ENCODE results near the gene BMI1.
A peak's percentile ranks its signal among the peaks of the same experiment; 100 is the strongest.

Gene BMI1

DNA sequence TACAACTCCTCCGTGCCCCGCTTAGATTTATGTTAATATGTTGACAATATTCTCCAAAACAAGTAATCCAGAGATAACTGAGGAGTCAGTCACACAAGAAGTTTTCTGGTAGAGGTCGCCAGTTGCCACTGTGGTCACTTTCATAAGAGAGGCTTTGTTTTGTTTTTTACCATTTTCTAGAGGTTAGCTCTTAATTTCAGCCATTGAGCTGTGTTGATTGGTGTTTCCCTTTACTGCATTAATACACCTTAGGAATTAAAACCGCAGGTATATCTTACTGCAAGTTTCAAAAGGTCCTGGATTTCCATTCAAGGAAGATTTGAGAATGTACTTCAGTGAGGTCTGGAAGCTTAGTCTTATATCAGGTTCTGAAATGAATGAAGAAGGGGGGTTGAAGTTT lies 3.5 kb downstream of the BMI1 start:
- Histone ChIP-seq H3K4me3 (replicated peaks; ENCODE audit: low read depth, low read length) (peak overlapping the region; percentile 68; the same call in 1 of the 2 replicates), H3K36me3 (ENCODE audit: control insufficient read depth, insufficient read depth, low read length) (no peaks in the 10 kb centered on the region), H3K27me3 (replicated peaks; ENCODE audit: control insufficient read depth, insufficient read depth, low read length) (no peaks in the 10 kb centered on the region)
- TF ChIP-seq, protein P1, sequence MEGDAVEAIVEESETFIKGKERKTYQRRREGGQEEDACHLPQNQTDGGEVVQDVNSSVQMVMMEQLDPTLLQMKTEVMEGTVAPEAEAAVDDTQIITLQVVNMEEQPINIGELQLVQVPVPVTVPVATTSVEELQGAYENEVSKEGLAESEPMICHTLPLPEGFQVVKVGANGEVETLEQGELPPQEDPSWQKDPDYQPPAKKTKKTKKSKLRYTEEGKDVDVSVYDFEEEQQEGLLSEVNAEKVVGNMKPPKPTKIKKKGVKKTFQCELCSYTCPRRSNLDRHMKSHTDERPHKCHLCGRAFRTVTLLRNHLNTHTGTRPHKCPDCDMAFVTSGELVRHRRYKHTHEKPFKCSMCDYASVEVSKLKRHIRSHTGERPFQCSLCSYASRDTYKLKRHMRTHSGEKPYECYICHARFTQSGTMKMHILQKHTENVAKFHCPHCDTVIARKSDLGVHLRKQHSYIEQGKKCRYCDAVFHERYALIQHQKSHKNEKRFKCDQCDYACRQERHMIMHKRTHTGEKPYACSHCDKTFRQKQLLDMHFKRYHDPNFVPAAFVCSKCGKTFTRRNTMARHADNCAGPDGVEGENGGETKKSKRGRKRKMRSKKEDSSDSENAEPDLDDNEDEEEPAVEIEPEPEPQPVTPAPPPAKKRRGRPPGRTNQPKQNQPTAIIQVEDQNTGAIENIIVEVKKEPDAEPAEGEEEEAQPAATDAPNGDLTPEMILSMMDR (IDR thresholded peaks at IDR 0.05; ENCODE audit: insufficient read depth, low read length, poor library complexity, severe bottlenecking), result no peak
- DNase-seq (ENCODE audit: extremely low read depth, insufficient read length), result no peak

DNA sequence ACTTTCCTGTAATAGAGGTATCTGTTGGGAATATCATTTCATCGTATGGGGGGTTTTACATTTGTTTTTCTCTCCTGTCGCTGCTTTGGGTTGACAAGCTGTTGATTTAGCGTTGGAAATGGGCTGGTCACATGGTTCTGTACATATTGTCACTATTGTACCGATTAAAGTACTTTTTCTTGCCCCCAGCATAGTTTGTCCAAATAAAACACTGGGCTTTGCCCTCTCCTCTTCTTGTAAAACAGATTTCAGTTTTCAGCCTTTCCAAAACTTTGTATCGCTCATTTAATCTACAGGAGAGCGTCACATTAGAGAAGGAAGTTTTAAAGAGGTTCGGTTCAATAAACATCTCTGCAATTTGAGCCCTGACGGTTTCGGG lies 4.0 kb downstream of the BMI1 start:
- DNase-seq (ENCODE audit: extremely low read depth, insufficient read length), result no peak

GRCh38 chr10:22325272-22326144 lies 4.6 kb downstream of the BMI1 start:
- Histone ChIP-seq H3K4me3 (replicated peaks; ENCODE audit: low read depth, low read length) (peak overlapping the region; percentile 68), H3K36me3 (ENCODE audit: control insufficient read depth, insufficient read depth, low read length) (no peaks in the 10 kb centered on the region), H3K27me3 (replicated peaks; ENCODE audit: control insufficient read depth, insufficient read depth, low read length) (no peaks in the 10 kb centered on the region)
- TF ChIP-seq, protein P1 (IDR thresholded peaks at IDR 0.05; ENCODE audit: insufficient read depth, low read length, poor library complexity, severe bottlenecking), result no peak
- DNase-seq (ENCODE audit: extremely low read depth, insufficient read length), result peak; percentile 73

More for the DNA sequence above, 4.0 kb downstream of the BMI1 start:
- Histone ChIP-seq H3K4me3 (replicated peaks; ENCODE audit: low read depth, low read length) (peak overlapping the region; percentile 68), H3K27me3 (replicated peaks; ENCODE audit: control insufficient read depth, insufficient read depth, low read length) (no peaks in the 10 kb centered on the region), H3K36me3 (ENCODE audit: control insufficient read depth, insufficient read depth, low read length) (no peaks in the 10 kb centered on the region)
- TF ChIP-seq, protein P1 (IDR thresholded peaks at IDR 0.05; ENCODE audit: insufficient read depth, low read length, poor library complexity, severe bottlenecking), result no peak

GRCh38 chr10:22326145-22326702 lies 5.3 kb downstream of the BMI1 start:
- Histone ChIP-seq H3K36me3 (ENCODE audit: control insufficient read depth, insufficient read depth, low read length) (no peaks in the 10 kb centered on the region), H3K27me3 (replicated peaks; ENCODE audit: control insufficient read depth, insufficient read depth, low read length) (no peaks in the 10 kb centered on the region), H3K4me3 (replicated peaks; ENCODE audit: low read depth, low read length) (peak overlapping the region; percentile 64)
- TF ChIP-seq, protein P1 (IDR thresholded peaks at IDR 0.05; ENCODE audit: insufficient read depth, low read length, poor library complexity, severe bottlenecking), result no peak
- no peak for DNase-seq (ENCODE audit: extremely low read depth, insufficient read length)

DNA sequence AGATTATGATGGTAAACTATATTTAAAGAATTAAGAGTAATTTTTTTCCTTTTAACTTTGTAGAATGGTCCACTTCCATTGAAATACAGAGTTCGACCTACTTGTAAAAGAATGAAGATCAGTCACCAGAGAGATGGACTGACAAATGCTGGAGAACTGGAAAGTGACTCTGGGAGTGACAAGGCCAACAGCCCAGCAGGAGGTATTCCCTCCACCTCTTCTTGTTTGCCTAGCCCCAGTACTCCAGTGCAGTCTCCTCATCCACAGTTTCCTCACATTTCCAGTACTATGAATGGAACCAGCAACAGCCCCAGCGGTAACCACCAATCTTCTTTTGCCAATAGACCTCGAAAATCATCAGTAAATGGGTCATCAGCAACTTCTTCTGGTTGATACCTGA lies 8.3 kb downstream of the BMI1 start:
- H3K36me3 ChIP-seq (ENCODE audit: control insufficient read depth, insufficient read depth, low read length), result no peaks in the 10 kb centered on the region
- TF ChIP-seq, protein P1 (IDR thresholded peaks at IDR 0.05; ENCODE audit: insufficient read depth, low read length, poor library complexity, severe bottlenecking), result no peak
- H3K4me3 ChIP-seq (replicated peaks; ENCODE audit: low read depth, low read length), result no peak overlapping the region
- no peaks in the 10 kb centered on the region for H3K27me3 ChIP-seq (replicated peaks; ENCODE audit: control insufficient read depth, insufficient read depth, low read length)
- DNase-seq (ENCODE audit: extremely low read depth, insufficient read length), result no peak
